ENCODE data around the gene GATA1. TPM values are rescaled to one million over a fixed set of nuclear protein-coding genes. Genes with fewer than 3 reads are reported as not detected.
A peak's percentile ranks its signal among the peaks of the same experiment; 100 is the strongest.

GATA1 gene
- total and polyA plus RNA-seq, 2 experiments from 2014 or later: 0.17 TPM; not detected in 1

GRCh38 chrX:48753708-48754228 is 32.6 kb upstream of the GATA1 start:
- Histone ChIP-seq H3K36me3 (no peaks in the 10 kb centered on the region), H3K9me3 (ENCODE audit: low read depth) (no peaks in the 10 kb centered on the region), H3K4me3 (no peak overlapping the region), H3K4me1 (ENCODE audit: low read depth) (no peaks in the 10 kb centered on the region), H3K27me3 (no peaks in the 10 kb centered on the region), H3K27ac (no peak overlapping the region)
- DNase-seq (ENCODE audit: low read depth in 1 of 2, low spot score in 1 of 2): no peak
- no peak for TF ChIP-seq CTCF (IDR thresholded peaks at IDR 0.05; ENCODE audit: low read depth, low read length)

GRCh38 chrX:48754238-48754637 is 32.2 kb upstream of the GATA1 start:
- H3K4me1 ChIP-seq (ENCODE audit: low read depth): no peaks in the 10 kb centered on the region
- no peak for TF ChIP-seq CTCF (IDR thresholded peaks at IDR 0.05; ENCODE audit: low read depth, low read length)
- H3K27me3 ChIP-seq: no peaks in the 10 kb centered on the region
- no peaks in the 10 kb centered on the region for H3K9me3 ChIP-seq (ENCODE audit: low read depth)
- DNase-seq (ENCODE audit: low read depth in 1 of 2, low spot score in 1 of 2): no peak
- no peaks in the 10 kb centered on the region for H3K36me3 ChIP-seq
- H3K27ac ChIP-seq: no peak overlapping the region
- no peak overlapping the region for H3K4me3 ChIP-seq

GRCh38 chrX:48761674-48762471 is 24.5 kb upstream of the GATA1 start, which contains the start of gene GLOD5:
TSS of gene GLOD5 (plus strand) at chrX:48761747. CDS start at chrX:48761791, 44 bp downstream.
- Histone ChIP-seq H3K27ac (no peak within 1 kb of the TSS), H3K36me3 (no peaks in the 10 kb centered on the region), H3K4me3 (no peak within 1 kb of the TSS), H3K27me3 (no peaks in the 10 kb centered on the region), H3K9me3 (ENCODE audit: low read depth) (peaks cover 2% of the 10 kb centered on the region), H3K4me1 (ENCODE audit: low read depth) (no peaks in the 10 kb centered on the region)
- no peak for TF ChIP-seq CTCF (IDR thresholded peaks at IDR 0.05; ENCODE audit: low read depth, low read length)
- peak; percentile 10 to 41 for DNase-seq (ENCODE audit: low read depth in 1 of 2, low spot score in 1 of 2)

GRCh38 chrX:48769230-48769629 is 17.2 kb upstream of the GATA1 start:
- no peak overlapping the region for H3K4me3 ChIP-seq
- no peak for DNase-seq (ENCODE audit: low read depth in 1 of 2, low spot score in 1 of 2)
- no peak for TF ChIP-seq CTCF (IDR thresholded peaks at IDR 0.05; ENCODE audit: low read depth, low read length)
- no peaks in the 10 kb centered on the region for H3K36me3 ChIP-seq
- no peak overlapping the region for H3K27ac ChIP-seq
- no peaks in the 10 kb centered on the region for H3K4me1 ChIP-seq (ENCODE audit: low read depth)
- no peaks in the 10 kb centered on the region for H3K27me3 ChIP-seq
- H3K9me3 ChIP-seq (ENCODE audit: low read depth): peaks cover 2% of the 10 kb centered on the region

- Histone ChIP-seq H3K27me3 (no peaks in the 10 kb centered on the region), H3K27ac (no peak overlapping the region), H3K4me1 (ENCODE audit: low read depth) (no peaks in the 10 kb centered on the region), H3K9me3 (ENCODE audit: low read depth) (peaks cover 2% of the 10 kb centered on the region), H3K4me3 (no peak overlapping the region), H3K36me3 (no peaks in the 10 kb centered on the region)
- no peak for DNase-seq (ENCODE audit: low read depth in 1 of 2, low spot score in 1 of 2)
- TF ChIP-seq CTCF (IDR thresholded peaks at IDR 0.05; ENCODE audit: low read depth, low read length): no peak
These were observed 16.1 kb upstream of the GATA1 start for GRCh38 chrX:48770296-48770695.
